H1 (cell line): ENCODE data around the gene CAMTA1.

Experiments
- CEBPB ChIP-seq: IDR thresholded peaks from 2 replicates; pipeline ENCODE4 v1.6.1; 2012; ENCODE audit warnings: low read depth, low read length
- CHD2 ChIP-seq: IDR thresholded peaks from 2 replicates; pipeline ENCODE4 v1.6.1; 2012; ENCODE audit warnings: low read length, improper control_type of control experiment
- CHD7 ChIP-seq: fragments of 300-600 bp; sonication (generic); IDR thresholded peaks from 2 replicates; pipeline ENCODE4 v1.7.1; 2012; ENCODE audit warnings: low read length, moderate library complexity, mild to moderate bottlenecking, inconsistent platforms; ENCODE audit not compliant: insufficient replicate concordance
- CTCF ChIP-seq, 3 experiments: IDR thresholded peaks; 1 replicate in 2 of 3; 2 replicates in 1 of 3; pipeline versions ENCODE4 v1.5.1 to v1.6.1; 2011; ENCODE audit warnings: low read length in 3 of 3, mild to moderate bottlenecking in 3 of 3, inconsistent platforms in 2 of 3, low read depth in 1 of 3, moderate library complexity in 1 of 3; ENCODE audit not compliant: insufficient read depth in 1 of 3; ENCODE audit errors: control extremely low read depth in 1 of 3
- EP300 ChIP-seq, 2 experiments: IDR thresholded peaks; 1 replicate in 1 of 2; 2 replicates in 1 of 2; pipeline ENCODE4 v1.6.1; 2011 to 2012; ENCODE audit warnings: low read depth in 2 of 2, low read length in 2 of 2, mild to moderate bottlenecking in 2 of 2, borderline replicate concordance in 1 of 2, inconsistent platforms in 1 of 2, moderate library complexity in 1 of 2
- MAX ChIP-seq: IDR thresholded peaks from 2 replicates; pipeline ENCODE4 v1.6.1; 2012; ENCODE audit warnings: inconsistent platforms
- POLR2A ChIP-seq, 2 experiments: IDR thresholded peaks; 1 replicate in 1 of 2; 2 replicates in 1 of 2; pipeline ENCODE4 v1.6.1; 2011; ENCODE audit warnings: low read depth in 2 of 2, low read length in 2 of 2, mild to moderate bottlenecking in 2 of 2; ENCODE audit errors: control extremely low read depth in 1 of 2
- RAD21 ChIP-seq, 2 experiments: IDR thresholded peaks in 1 of 2; conservative IDR thresholded peaks in 1 of 2; 2 replicates each; pipeline ENCODE4 v1.6.1; 2011; ENCODE audit warnings: low read depth in 2 of 2, low read length in 2 of 2, improper control_type of control experiment in 1 of 2, inconsistent platforms in 1 of 2, mild to moderate bottlenecking in 1 of 2, moderate library complexity in 1 of 2
- RNF2 ChIP-seq: fragments of 200-900, 300-1000 bp; sonication (generic); IDR thresholded peaks from 2 replicates; pipeline ENCODE4 v1.7.1; 2016; ENCODE audit warnings: borderline replicate concordance, low read depth, mild to moderate bottlenecking, antibody characterized with exemption, low read length; ENCODE audit not compliant: poor library complexity, severe bottlenecking; ENCODE audit errors: missing control alignments
- SP1 ChIP-seq: IDR thresholded peaks from 2 replicates; pipeline ENCODE4 v1.6.1; 2011; ENCODE audit warnings: low read depth, low read length
- SP2 ChIP-seq: IDR thresholded peaks from 2 replicates; pipeline ENCODE4 v1.6.1; 2012; ENCODE audit warnings: mild to moderate bottlenecking, low read length, inconsistent platforms
- SRF ChIP-seq: IDR thresholded peaks from 2 replicates; pipeline ENCODE4 v1.6.1; 2011; ENCODE audit warnings: mild to moderate bottlenecking, low read depth, low read length, moderate library complexity
- USF2 ChIP-seq: IDR thresholded peaks from 2 replicates; pipeline ENCODE4 v1.6.1; 2011; ENCODE audit warnings: low read length, improper control_type of control experiment
- ZNF274 ChIP-seq: IDR thresholded peaks from 2 replicates; pipeline ENCODE4 v1.7.0; 2012; ENCODE audit warnings: low read length, borderline replicate concordance; ENCODE audit errors: extremely low read depth

GRCh38 chr1:7607097-7607496 lies 821.8 kb downstream of the CAMTA1 start:
- no peak for TF ChIP-seq CTCF (IDR thresholded peaks at IDR 0.05; ENCODE audit: control extremely low read depth in 1 of 3, insufficient read depth in 1 of 3, low read depth in 1 of 3, low read length in 3 of 3)
- no peak for TF ChIP-seq ZNF274
- TF ChIP-seq EP300 (IDR thresholded peaks at IDR 0.05; ENCODE audit: borderline replicate concordance in 1 of 2, low read depth in 2 of 2, low read length in 2 of 2): no peak
- TF ChIP-seq SRF: no peak
- no peak for TF ChIP-seq USF2
- no peak for TF ChIP-seq POLR2A (IDR thresholded peaks at IDR 0.05; ENCODE audit: control extremely low read depth in 1 of 2, low read depth in 2 of 2, low read length in 2 of 2)
- no peak for TF ChIP-seq CHD7
- TF ChIP-seq SP1: no peak
- TF ChIP-seq CHD2: no peak
- no peak for TF ChIP-seq MAX
- TF ChIP-seq RNF2: no peak
- TF ChIP-seq CEBPB: no peak
- no peak for TF ChIP-seq SP2
- TF ChIP-seq RAD21 (IDR thresholded peaks at IDR 0.05 in 1 of 2, conservative IDR thresholded peaks at IDR 0.05 in 1 of 2; ENCODE audit: low read depth in 2 of 2, low read length in 2 of 2): no peak
